Gastrocnemius medialis (tissue), 4 donors: ENCODE data around the gene USP36. TPM values are rescaled to one million over a fixed set of nuclear protein-coding genes. Genes with fewer than 3 reads are reported as not detected.

Experiments
- ATAC-seq, 2 donors: fragments of 150-250 bp; one replicate each; pipeline ENCODE4 v1.9.1; 2016
- DNase-seq, 2 donors: peaks; one replicate each; pipeline ENCODE4 v3.0.0-alpha.2; 2019
- H3K27ac ChIP-seq, 4 donors: fragments of 200-600 bp; sonication (generic); 1 replicate in 1 of 4; 2 replicates in 3 of 4; pipeline ENCODE4 v1.5.1; 2016 to 2018; ENCODE audit warnings: mild to moderate bottlenecking in 2 of 4, moderate library complexity in 1 of 4
- H3K27me3 ChIP-seq, 3 donors: fragments of 200-600 bp; sonication (generic) in 2 of 3; 1 replicate in 1 of 3; 2 replicates in 2 of 3; pipeline versions ENCODE4 v1.5.1 to v1.6.0; 2016 to 2019; ENCODE audit warnings: mild to moderate bottlenecking in 1 of 3, moderate library complexity in 1 of 3
- H3K36me3 ChIP-seq, 2 donors: fragments of 200-600 bp; sonication (generic) in 1 of 2; one replicate each; pipeline ENCODE4 v1.5.1; 2017 to 2018
- H3K4me1 ChIP-seq, 2 donors: fragments of 200-600 bp; sonication (generic) in 1 of 2; one replicate each; pipeline ENCODE4 v1.5.1; 2016 to 2017; ENCODE audit warnings: mild to moderate bottlenecking in 2 of 2
- H3K4me3 ChIP-seq, 4 donors: fragments of 200-600 bp; sonication (generic) in 3 of 4; 1 replicate in 1 of 4; 2 replicates in 3 of 4; pipeline ENCODE4 v1.5.1; 2016 to 2019; ENCODE audit warnings: mild to moderate bottlenecking in 2 of 4
- H3K9me3 ChIP-seq, 3 donors: fragments of 200-600 bp; sonication (generic) in 2 of 3; 1 replicate in 1 of 3; 2 replicates in 2 of 3; pipeline ENCODE4 v1.5.1; 2016 to 2019
- CTCF ChIP-seq, 5 experiments: fragments of 450-650 bp in 3 of 5; fragments of 200-600 bp in 2 of 5; sonication (generic) in 2 of 5; IDR thresholded peaks in 4 of 5; conservative IDR thresholded peaks in 1 of 5; 1 replicate in 4 of 5; 2 replicates in 1 of 5; pipeline ENCODE4 v1.5.1; 2016 to 2019; ENCODE audit warnings: antibody characterized with exemption in 5 of 5, mild to moderate bottlenecking in 3 of 5, moderate library complexity in 3 of 5
- POLR2A ChIP-seq, 2 donors: fragments of 450-650 bp; IDR thresholded peaks; one replicate each; pipeline ENCODE4 v1.6.1; 2017; ENCODE audit warnings: antibody characterized with exemption in 2 of 2, mild to moderate bottlenecking in 2 of 2, moderate library complexity in 2 of 2
- in situ Hi-C, 4 donors: fragments of 200-750 bp; cut with MboI; loops; one replicate each; pipeline versions ENCODE4 v1.15.0 to v1.8.0; 2017; ENCODE audit warnings: low sequenced_read_pairs in 4 of 4
- intact Hi-C: fragments of 100-400 bp; cut with DNase I; formaldehyde crosslinking; loops from one replicate; pipeline ENCODE4 v1.15.1; 2023; ENCODE audit warnings: low total_unique reads
- total RNA-seq, 4 donors: library from RNA; depleted of rRNA; stranded (reverse); fragments of >200 nt; gene quantifications; one replicate each; pipeline versions ENCODE4 v1.1.0 to v1.2.3, GENCODE V29; 2016

Gene USP36
- total RNA-seq, 4 donors from 2014 or later = 15.2 to 21.1 (median 20.0) TPM

GRCh38 chr17:78787444-78787843 is 53.2 kb downstream of the USP36 start:
- ATAC-seq = no peak
- peak in 1 of 2 donors; percentile 2 for DNase-seq
- Histone ChIP-seq H3K4me3 (no peak overlapping the region), H3K9me3 (no peaks in the 10 kb centered on the region), H3K4me1 (peaks cover 38 to 47% of the 10 kb centered on the region in 2 donors), H3K27me3 (no peaks in the 10 kb centered on the region), H3K27ac (peak overlapping the region in 2 of 4 donors; percentile 97 to 99), H3K36me3 (no peaks in the 10 kb centered on the region)
- intact Hi-C loops (no loop called here), in situ Hi-C loops (no loop called here)
- TF ChIP-seq CTCF (IDR thresholded peaks at IDR 0.05 in 4 of 5, conservative IDR thresholded peaks at IDR 0.05 in 1 of 5) = no peak

- Histone ChIP-seq H3K27me3 (no peaks in the 10 kb centered on the region), H3K4me3 (no peak overlapping the region), H3K27ac (peak overlapping the region; percentile 76 to 99 (median 98)), H3K36me3 (no peaks in the 10 kb centered on the region), H3K4me1 (peaks cover 27 to 35% of the 10 kb centered on the region in 2 donors), H3K9me3 (no peaks in the 10 kb centered on the region)
- in situ Hi-C loops (no loop called here), intact Hi-C loops (no loop called here)
- DNase-seq (peak in 1 of 2 donors; percentile 55), ATAC-seq (peak; percentile 9 to 21)
- TF ChIP-seq CTCF (IDR thresholded peaks at IDR 0.05 in 4 of 5, conservative IDR thresholded peaks at IDR 0.05 in 1 of 5) = no peak
- no peak for TF ChIP-seq POLR2A (IDR thresholded peaks at IDR 0.05)
These were observed 55.0 kb downstream of the USP36 start for GRCh38 chr17:78785663-78786057.

GRCh38 chr17:78785011-78785662 is 55.5 kb downstream of the USP36 start:
- Histone ChIP-seq H3K27me3 (no peaks in the 10 kb centered on the region), H3K4me3 (no peak overlapping the region), H3K9me3 (no peaks in the 10 kb centered on the region), H3K27ac (peak overlapping the region; percentile 76 to 99 (median 98)), H3K4me1 (peaks cover 28 to 36% of the 10 kb centered on the region in 2 donors), H3K36me3 (no peaks in the 10 kb centered on the region)
- intact Hi-C loops (no loop called here), in situ Hi-C loops (no loop called here)
- DNase-seq = no peak
- TF ChIP-seq CTCF (IDR thresholded peaks at IDR 0.05 in 4 of 5, conservative IDR thresholded peaks at IDR 0.05 in 1 of 5) = no peak
- TF ChIP-seq POLR2A (IDR thresholded peaks at IDR 0.05) = no peak
- no peak for ATAC-seq

- in situ Hi-C loops (no loop called here), intact Hi-C loops (loop anchor here (5.0 kb wide), 1 partner anchor 107 kb away; no protein-coding TSS in a partner anchor)
- Histone ChIP-seq H3K36me3 (no peaks in the 10 kb centered on the region), H3K9me3 (no peaks in the 10 kb centered on the region), H3K27ac (peak overlapping the region; percentile 79 to 99 (median 98)), H3K4me1 (peaks cover 28 to 36% of the 10 kb centered on the region in 2 donors), H3K27me3 (no peaks in the 10 kb centered on the region), H3K4me3 (no peak overlapping the region)
- TF ChIP-seq POLR2A (IDR thresholded peaks at IDR 0.05) (no peak), CTCF (IDR thresholded peaks at IDR 0.05 in 4 of 5, conservative IDR thresholded peaks at IDR 0.05 in 1 of 5) (no peak)
- ATAC-seq (no peak), DNase-seq (no peak)
These were observed 56.3 kb downstream of the USP36 start for GRCh38 chr17:78784352-78784751.
